Mesendoderm (in vitro differentiated cells): ENCODE measurements around the gene WSB2.

Experiments used
- DNase-seq: peaks from one replicate; pipeline ENCODE4 v3.0.0; 2013
- H2AK5ac ChIP-seq: 2 replicates; pipeline ENCODE4 v1.6.1; 2013; ENCODE audit warnings: low read length, inconsistent platforms
- H2BK120ac ChIP-seq: 2 replicates; pipeline ENCODE4 v1.6.1; 2013; ENCODE audit warnings: low read depth, mild to moderate bottlenecking, low read length, moderate library complexity, mixed read lengths
- H2BK15ac ChIP-seq: replicated peaks from 2 replicates; pipeline ENCODE4 v1.6.1; 2013; ENCODE audit warnings: low read depth, mild to moderate bottlenecking, moderate library complexity
- H2BK5ac ChIP-seq: 2 replicates; pipeline ENCODE4 v1.6.1; 2013; ENCODE audit warnings: low read length, inconsistent platforms
- H3K18ac ChIP-seq: 2 replicates; pipeline ENCODE4 v1.6.1; 2013; ENCODE audit warnings: mild to moderate bottlenecking, low read length, mixed read lengths
- H3K23ac ChIP-seq: one replicate; pipeline ENCODE4 v1.6.1; 2013; ENCODE audit warnings: low read length
- H3K27ac ChIP-seq: 2 replicates; pipeline ENCODE4 v1.5.1; 2013; ENCODE audit warnings: low read depth, mild to moderate bottlenecking, inconsistent platforms, low read length, moderate library complexity
- H3K27me3 ChIP-seq: 2 replicates; pipeline ENCODE4 v1.6.1; 2013; ENCODE audit warnings: low read length, control low read depth, mild to moderate bottlenecking, inconsistent platforms; ENCODE audit not compliant: insufficient read depth, poor library complexity
- H3K36me3 ChIP-seq: 2 replicates; pipeline ENCODE4 v1.6.1; 2013; ENCODE audit warnings: low read length, inconsistent platforms; ENCODE audit not compliant: control insufficient read depth, insufficient read depth
- H3K4ac ChIP-seq: one replicate; pipeline ENCODE4 v1.6.1; 2013; ENCODE audit warnings: low read depth, mild to moderate bottlenecking, low read length, moderate library complexity
- H3K4me1 ChIP-seq: 2 replicates; pipeline ENCODE4 v1.6.1; 2013; ENCODE audit warnings: low read depth, low read length, inconsistent platforms; ENCODE audit not compliant: control insufficient read depth
- H3K4me2 ChIP-seq: 2 replicates; pipeline ENCODE4 v1.6.1; 2013; ENCODE audit warnings: low read length
- H3K4me3 ChIP-seq: 2 replicates; pipeline ENCODE4 v1.5.1; 2013; ENCODE audit warnings: mild to moderate bottlenecking, low read length
- H3K56ac ChIP-seq: one replicate; pipeline ENCODE4 v1.6.1; 2013; ENCODE audit warnings: low read length
- H3K79me1 ChIP-seq: 2 replicates; pipeline ENCODE4 v1.6.1; 2013; ENCODE audit warnings: low read length, inconsistent platforms
- H3K79me2 ChIP-seq: 2 replicates; pipeline ENCODE4 v1.6.1; 2013; ENCODE audit warnings: mild to moderate bottlenecking, low read length; ENCODE audit not compliant: control insufficient read depth, insufficient read depth
- H3K9ac ChIP-seq: 2 replicates; pipeline ENCODE4 v1.6.1; 2013; ENCODE audit warnings: low read length, inconsistent platforms
- H4K5ac ChIP-seq: one replicate; pipeline ENCODE4 v1.6.1; 2013; ENCODE audit warnings: low read length
- H4K8ac ChIP-seq: one replicate; pipeline ENCODE4 v1.6.1; 2013; ENCODE audit warnings: low read depth, mild to moderate bottlenecking, control low read depth, low read length, moderate library complexity
- WGBS: extraction: QIAGEN DNeasy Blood & Tissue Kit; methylation state at CpG from one replicate; pipeline ENCODE4 v1.1.7; 2013; ENCODE audit warnings: low lambda C conversion rate, missing lambda C conversion rate; ENCODE audit not compliant: insufficient coverage; ENCODE audit errors: extremely low coverage; 5-methylcytosine and 5-hydroxymethylcytosine counted together

Gene WSB2

DNA sequence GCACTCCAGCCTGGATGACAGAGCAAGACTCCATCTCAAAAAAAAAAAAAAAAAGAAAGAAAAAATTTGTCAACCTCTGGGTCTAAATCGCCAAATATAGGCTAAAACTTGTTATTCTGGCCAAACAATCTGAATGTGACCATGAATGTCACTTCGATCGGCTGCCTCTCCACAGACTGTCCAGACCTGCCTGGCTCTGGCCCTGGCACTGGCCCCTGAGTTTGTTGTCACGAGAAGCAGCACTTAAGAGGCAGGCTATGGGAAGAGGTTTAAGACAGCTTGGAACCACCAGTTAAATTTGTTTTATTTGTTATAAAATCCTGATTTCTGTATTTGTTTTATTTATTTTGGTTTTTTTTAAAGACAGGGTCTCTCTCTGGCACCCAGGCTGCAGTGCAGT lies 14.5 kb downstream of the WSB2 start:
- Histone ChIP-seq H3K56ac (no peak overlapping the region), H4K5ac (no peak overlapping the region), H3K4me2 (no peak overlapping the region), H3K4me3 (no peak overlapping the region), H3K27me3 (no peaks in the 10 kb centered on the region), H4K8ac (no peak overlapping the region), H2BK15ac (no peak overlapping the region), H2BK120ac (no peak overlapping the region), H2BK5ac (no peak overlapping the region), H2AK5ac (no peak overlapping the region), H3K79me1 (peaks cover 8% of the 10 kb centered on the region), H3K27ac (no peak overlapping the region), H3K4ac (no peak overlapping the region), H3K18ac (no peak overlapping the region), H3K9ac (no peak overlapping the region), H3K36me3 (peaks cover 12% of the 10 kb centered on the region), H3K23ac (no peak overlapping the region), H3K79me2 (no peaks in the 10 kb centered on the region), H3K4me1 (no peaks in the 10 kb centered on the region)
- no peak for DNase-seq
- no CpG with 5 or more reads among the region's 4 CpGs for WGBS

- no peak overlapping the region for H2AK5ac ChIP-seq
- H3K9ac ChIP-seq: no peak overlapping the region
- no peak overlapping the region for H3K23ac ChIP-seq
- H3K4ac ChIP-seq: no peak overlapping the region
- peaks cover 16% of the 10 kb centered on the region for H3K36me3 ChIP-seq
- H4K5ac ChIP-seq: no peak overlapping the region
- H2BK15ac ChIP-seq: no peak overlapping the region
- WGBS: no CpG with 5 or more reads among the region's 8 CpGs
- no peaks in the 10 kb centered on the region for H3K79me2 ChIP-seq
- H4K8ac ChIP-seq: no peak overlapping the region
- no peak overlapping the region for H3K56ac ChIP-seq
- H2BK5ac ChIP-seq: no peak overlapping the region
- DNase-seq: no peak
- no peak overlapping the region for H3K27ac ChIP-seq
- H3K18ac ChIP-seq: no peak overlapping the region
- no peaks in the 10 kb centered on the region for H3K4me1 ChIP-seq
- H3K79me1 ChIP-seq: peaks cover 8% of the 10 kb centered on the region
- no peaks in the 10 kb centered on the region for H3K27me3 ChIP-seq
- no peak overlapping the region for H3K4me3 ChIP-seq
- no peak overlapping the region for H3K4me2 ChIP-seq
- no peak overlapping the region for H2BK120ac ChIP-seq
Observed at GRCh38 chr12:118044577-118044976, 16.4 kb downstream of the WSB2 start.

GRCh38 chr12:118044075-118044474 lies 16.9 kb downstream of the WSB2 start:
- Histone ChIP-seq H2BK120ac (no peak overlapping the region), H3K4me3 (no peak overlapping the region), H2BK15ac (no peak overlapping the region), H4K5ac (no peak overlapping the region), H3K4me1 (no peaks in the 10 kb centered on the region), H3K36me3 (peaks cover 18% of the 10 kb centered on the region), H3K27me3 (no peaks in the 10 kb centered on the region), H3K27ac (no peak overlapping the region), H3K56ac (no peak overlapping the region), H4K8ac (no peak overlapping the region), H3K79me1 (peaks cover 8% of the 10 kb centered on the region), H3K79me2 (no peaks in the 10 kb centered on the region), H3K9ac (no peak overlapping the region), H3K4ac (no peak overlapping the region), H3K4me2 (no peak overlapping the region), H2BK5ac (no peak overlapping the region), H3K18ac (no peak overlapping the region), H3K23ac (no peak overlapping the region), H2AK5ac (no peak overlapping the region)
- DNase-seq: no peak
- no CpG with 5 or more reads among the region's 2 CpGs for WGBS

DNA sequence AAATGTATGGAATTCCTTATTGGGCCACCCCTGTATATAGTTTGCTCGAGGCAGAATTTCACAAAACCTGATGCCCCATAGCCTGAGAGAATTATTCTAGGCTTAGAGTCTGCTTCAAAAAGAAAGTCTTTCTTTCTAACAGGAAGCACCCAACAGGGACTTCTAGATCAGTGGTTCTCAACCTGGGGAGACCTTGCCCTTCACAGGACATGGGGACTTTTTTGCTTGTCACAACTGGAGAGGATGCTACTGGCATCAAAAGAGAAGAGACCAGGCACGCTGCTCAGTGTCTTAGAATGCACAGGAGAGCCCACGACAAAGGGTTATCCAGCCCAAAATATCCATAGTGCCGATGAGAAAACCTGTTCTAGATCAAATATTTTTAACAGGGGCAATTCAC lies 18.9 kb downstream of the WSB2 start:
- DNase-seq: no peak
- no peaks in the 10 kb centered on the region for H3K4me1 ChIP-seq
- H3K18ac ChIP-seq: no peak overlapping the region
- H3K27me3 ChIP-seq: no peaks in the 10 kb centered on the region
- H3K9ac ChIP-seq: no peak overlapping the region
- no peak overlapping the region for H3K4ac ChIP-seq
- H3K27ac ChIP-seq: no peak overlapping the region
- H2BK15ac ChIP-seq: no peak overlapping the region
- no peak overlapping the region for H3K4me2 ChIP-seq
- no peak overlapping the region for H4K8ac ChIP-seq
- no peak overlapping the region for H4K5ac ChIP-seq
- no peak overlapping the region for H3K56ac ChIP-seq
- H3K23ac ChIP-seq: no peak overlapping the region
- peaks cover 21% of the 10 kb centered on the region for H3K36me3 ChIP-seq
- H2BK5ac ChIP-seq: no peak overlapping the region
- H3K79me1 ChIP-seq: peaks cover 8% of the 10 kb centered on the region
- H2BK120ac ChIP-seq: no peak overlapping the region
- no peak overlapping the region for H3K4me3 ChIP-seq
- H3K79me2 ChIP-seq: no peaks in the 10 kb centered on the region
- H2AK5ac ChIP-seq: no peak overlapping the region
- WGBS: no CpG with 5 or more reads among the region's 4 CpGs

DNA sequence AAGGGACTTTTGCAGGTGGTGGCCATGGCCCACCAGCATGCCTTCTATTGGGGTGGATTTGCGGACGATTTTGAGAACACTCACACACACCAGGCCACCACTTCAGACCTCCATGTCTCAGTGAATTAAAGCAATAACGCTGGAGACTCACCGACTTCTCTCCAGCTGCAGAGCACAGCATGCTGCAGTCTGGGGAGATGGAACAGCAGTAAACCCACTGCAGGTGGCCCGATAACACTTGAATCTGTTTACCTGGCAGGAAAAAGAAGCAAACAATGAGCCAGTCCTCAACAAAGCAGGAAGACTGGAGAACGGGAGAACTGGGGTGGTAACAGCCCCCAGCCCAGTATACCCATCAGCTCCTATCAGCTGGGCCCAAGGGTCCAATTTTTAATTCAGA lies 22.8 kb downstream of the WSB2 start:
- no peaks in the 10 kb centered on the region for H3K4me1 ChIP-seq
- H2BK5ac ChIP-seq: no peak overlapping the region
- H3K79me2 ChIP-seq: no peaks in the 10 kb centered on the region
- no peak for DNase-seq
- no peak overlapping the region for H2BK120ac ChIP-seq
- no peak overlapping the region for H3K4ac ChIP-seq
- no peak overlapping the region for H2AK5ac ChIP-seq
- no peak overlapping the region for H3K56ac ChIP-seq
- no CpG with 5 or more reads among the region's 6 CpGs for WGBS
- no peak overlapping the region for H4K8ac ChIP-seq
- no peak overlapping the region for H3K4me3 ChIP-seq
- H2BK15ac ChIP-seq: no peak overlapping the region
- H3K4me2 ChIP-seq: no peak overlapping the region
- H3K18ac ChIP-seq: no peak overlapping the region
- H3K27me3 ChIP-seq: no peaks in the 10 kb centered on the region
- H3K36me3 ChIP-seq: peaks cover 36% of the 10 kb centered on the region
- H3K9ac ChIP-seq: no peak overlapping the region
- H3K27ac ChIP-seq: no peak overlapping the region
- H4K5ac ChIP-seq: no peak overlapping the region
- no peak overlapping the region for H3K23ac ChIP-seq
- no peaks in the 10 kb centered on the region for H3K79me1 ChIP-seq

- no peak for DNase-seq
- H3K4me1 ChIP-seq: no peaks in the 10 kb centered on the region
- no peaks in the 10 kb centered on the region for H3K79me1 ChIP-seq
- no peaks in the 10 kb centered on the region for H3K79me2 ChIP-seq
- H2BK15ac ChIP-seq: no peak overlapping the region
- no peak overlapping the region for H3K4me3 ChIP-seq
- H3K36me3 ChIP-seq: peaks cover 32% of the 10 kb centered on the region
- H3K27ac ChIP-seq: no peak overlapping the region
- WGBS: no CpG with 5 or more reads among the region's 11 CpGs
- H2BK5ac ChIP-seq: no peak overlapping the region
- no peak overlapping the region for H3K4me2 ChIP-seq
- no peak overlapping the region for H3K9ac ChIP-seq
- H4K8ac ChIP-seq: no peak overlapping the region
- no peak overlapping the region for H2AK5ac ChIP-seq
- no peak overlapping the region for H3K23ac ChIP-seq
- H3K18ac ChIP-seq: no peak overlapping the region
- H3K27me3 ChIP-seq: no peaks in the 10 kb centered on the region
- H3K56ac ChIP-seq: no peak overlapping the region
- no peak overlapping the region for H3K4ac ChIP-seq
- no peak overlapping the region for H2BK120ac ChIP-seq
- no peak overlapping the region for H4K5ac ChIP-seq
Observed at GRCh38 chr12:118036672-118037411, 24.1 kb downstream of the WSB2 start.
